GM23338 (cell line): ENCODE results near the gene CDKN1C. TPM values are rescaled to one million over a fixed set of nuclear protein-coding genes. Genes with fewer than 3 reads are reported as not detected.

Source experiments
- ATAC-seq: fragments of 200-7000 bp; cut with Tn5 transposase; 3 replicates; pipeline ENCODE4 v1.9.1; 2020
- DNase-seq: peaks from one replicate; pipeline ENCODE4 v3.0.0-alpha.2; 2015; ENCODE audit warnings: low spot score
- H2AFZ ChIP-seq: fragments of 200-600 bp; sonication (generic); 2 replicates; pipeline ENCODE4 v1.8.0; 2016; ENCODE audit warnings: antibody characterized with exemption, mild to moderate bottlenecking, moderate library complexity
- H3F3A ChIP-seq: fragments of 200-600 bp; sonication (generic); replicated peaks from 2 replicates; pipeline ENCODE4 v1.8.0; 2017; ENCODE audit warnings: antibody characterized with exemption, mixed run types, low read depth
- H3K27ac ChIP-seq: fragments of 200-600 bp; sonication (generic); 2 replicates; pipeline ENCODE4 v1.6.1; 2016; ENCODE audit warnings: low read depth
- H3K27me3 ChIP-seq: fragments of 200-600 bp; sonication (generic); 2 replicates; pipeline ENCODE4 v1.8.0; 2016; ENCODE audit warnings: mild to moderate bottlenecking, mixed run types, moderate library complexity; ENCODE audit not compliant: insufficient read depth
- H3K36me3 ChIP-seq: fragments of 200-600 bp; sonication (generic); 2 replicates; pipeline ENCODE4 v1.8.0; 2016; ENCODE audit warnings: mild to moderate bottlenecking; ENCODE audit not compliant: insufficient read depth
- H3K4me1 ChIP-seq: fragments of 200-600 bp; sonication (generic); 2 replicates; pipeline ENCODE4 v1.8.0; 2016; ENCODE audit warnings: mild to moderate bottlenecking, moderate library complexity; ENCODE audit not compliant: insufficient read depth
- H3K4me2 ChIP-seq: fragments of 200-600 bp; sonication (generic); 2 replicates; pipeline ENCODE4 v1.7.1; 2017; ENCODE audit warnings: mixed run types
- H3K4me3 ChIP-seq: fragments of 200-600 bp; sonication (generic); 2 replicates; pipeline ENCODE4 v1.6.1; 2016; ENCODE audit warnings: mixed run types
- H3K79me2 ChIP-seq: fragments of 200-600 bp; sonication (generic); replicated peaks from 2 replicates; pipeline ENCODE4 v1.8.0; 2017; ENCODE audit warnings: mild to moderate bottlenecking; ENCODE audit not compliant: insufficient read depth
- H3K9me2 ChIP-seq: fragments of 200-600 bp; sonication (generic); 2 replicates; pipeline ENCODE4 v1.8.0; 2017; ENCODE audit not compliant: insufficient read depth
- H4K20me1 ChIP-seq: fragments of 200-600 bp; sonication (generic); replicated peaks from 2 replicates; pipeline ENCODE4 v1.8.0; 2017; ENCODE audit warnings: mild to moderate bottlenecking; ENCODE audit not compliant: insufficient read depth
- H3K27ac Mint-ChIP-seq: 2 replicates; pipeline ENCODE4 v1.8.0; 2020; ENCODE audit warnings: inconsistent platforms, mild to moderate bottlenecking, moderate library complexity, mixed read lengths
- H3K27me3 Mint-ChIP-seq: 3 replicates; pipeline ENCODE4 v1.8.0; 2022; ENCODE audit warnings: low read depth, mild to moderate bottlenecking, moderate library complexity, mixed read lengths, inconsistent platforms; ENCODE audit not compliant: insufficient read depth, poor library complexity
- H3K36me3 Mint-ChIP-seq: 3 replicates; pipeline ENCODE4 v1.8.0; 2021; ENCODE audit warnings: low read depth, mild to moderate bottlenecking, inconsistent platforms, moderate library complexity, mixed read lengths
- H3K4me1 Mint-ChIP-seq: 3 replicates; pipeline ENCODE4 v1.8.0; 2020; ENCODE audit warnings: mild to moderate bottlenecking, inconsistent platforms, mixed read lengths
- H3K4me3 Mint-ChIP-seq: 3 replicates; pipeline ENCODE4 v1.8.0; 2021; ENCODE audit warnings: moderate library complexity, mild to moderate bottlenecking, inconsistent platforms, mixed read lengths
- H3K9me3 Mint-ChIP-seq: 3 replicates; pipeline ENCODE4 v1.8.0; 2020; ENCODE audit warnings: moderate library complexity, mild to moderate bottlenecking, inconsistent platforms, mixed read lengths
- CREB1 ChIP-seq: fragments of 250-450 bp; sonication (Bioruptor Pico); IDR thresholded peaks from 2 replicates; pipeline ENCODE4 v1.5.0; 2020; ENCODE audit warnings: low read depth, mild to moderate bottlenecking, moderate library complexity
- EZH2 ChIP-seq: fragments of 200-600 bp; sonication (generic); IDR thresholded peaks from one replicate; pipeline ENCODE4 v1.8.0; 2017; ENCODE audit warnings: antibody characterized with exemption, mild to moderate bottlenecking, low read depth; ENCODE audit not compliant: unreplicated experiment
- EZH2phosphoT487 ChIP-seq: fragments of 200-600 bp; sonication (generic); IDR thresholded peaks from one replicate; pipeline ENCODE4 v1.8.1; 2018; ENCODE audit warnings: antibody characterized with exemption; ENCODE audit not compliant: unreplicated experiment
- JUNB ChIP-seq: IDR thresholded peaks from one replicate; pipeline ENCODE4 v1.6.1; 2016; ENCODE audit warnings: antibody characterized with exemption; ENCODE audit not compliant: unreplicated experiment
- NANOG ChIP-seq: IDR thresholded peaks from 2 replicates; pipeline ENCODE4 v1.6.1; 2016; ENCODE audit warnings: antibody characterized with exemption, borderline replicate concordance
- POLR2AphosphoS5 ChIP-seq: IDR thresholded peaks from 2 replicates; pipeline ENCODE4 v1.6.1; 2016; ENCODE audit warnings: antibody characterized with exemption, low read depth
- STAT1 ChIP-seq: IDR thresholded peaks from one replicate; pipeline ENCODE4 v1.6.1; 2016; ENCODE audit warnings: antibody characterized with exemption; ENCODE audit not compliant: unreplicated experiment
- ZNF114 ChIP-seq: fragments of 250-450 bp; sonication (Bioruptor Pico); IDR thresholded peaks from 2 replicates; pipeline ENCODE4 v1.5.0; 2020; ENCODE audit warnings: mild to moderate bottlenecking, moderate library complexity
- ZNF331 ChIP-seq: fragments of 250-450 bp; sonication (Bioruptor Pico); IDR thresholded peaks from 2 replicates; pipeline ENCODE4 v1.5.0; 2020; ENCODE audit warnings: low read depth, mild to moderate bottlenecking, moderate library complexity
- polyA plus RNA-seq: library from polyadenylated mRNA; unstranded; fragments of >200 nt; fragmentation: Nextera tagmentation; extraction: Ambion mirVana; gene quantifications from 2 replicates; pipeline ENCODE4 v1.2.1, GENCODE V29; 2016
- total RNA-seq: library from RNA; depleted of rRNA; stranded (reverse); fragments of >200 nt; shearing (Covaris generic); gene quantifications from 2 replicates; pipeline ENCODE4 v1.2.3, GENCODE V29; 2014
- TF ChIP-seq, protein P1 (sequence below): fragments of 250-450 bp; sonication (Bioruptor Pico); IDR thresholded peaks from 2 replicates; pipeline ENCODE4 v1.5.0; 2020; ENCODE audit warnings: mild to moderate bottlenecking, moderate library complexity
- TF ChIP-seq, protein P2 (sequence below): IDR thresholded peaks from one replicate; pipeline ENCODE4 v1.6.1; 2018; ENCODE audit warnings: antibody characterized with exemption; ENCODE audit not compliant: unreplicated experiment
- TF ChIP-seq, protein P3 (sequence below), 2 experiments: fragments of 200-600 bp in 1 of 2; sonication (generic) in 1 of 2; conservative IDR thresholded peaks; 2 replicates each; pipeline versions ENCODE4 v1.5.1 to v1.6.1; 2016 to 2017; ENCODE audit warnings: antibody characterized with exemption in 2 of 2, low read depth in 2 of 2, mild to moderate bottlenecking in 2 of 2, moderate library complexity in 1 of 2
- TF ChIP-seq, protein P4 (sequence below): IDR thresholded peaks from 2 replicates; pipeline ENCODE4 v1.6.1; 2016; ENCODE audit warnings: antibody characterized with exemption

CDKN1C gene
- total and polyA plus RNA-seq, 2 experiments from 2014 or later = 19.3 to 23.5 TPM

DNA sequence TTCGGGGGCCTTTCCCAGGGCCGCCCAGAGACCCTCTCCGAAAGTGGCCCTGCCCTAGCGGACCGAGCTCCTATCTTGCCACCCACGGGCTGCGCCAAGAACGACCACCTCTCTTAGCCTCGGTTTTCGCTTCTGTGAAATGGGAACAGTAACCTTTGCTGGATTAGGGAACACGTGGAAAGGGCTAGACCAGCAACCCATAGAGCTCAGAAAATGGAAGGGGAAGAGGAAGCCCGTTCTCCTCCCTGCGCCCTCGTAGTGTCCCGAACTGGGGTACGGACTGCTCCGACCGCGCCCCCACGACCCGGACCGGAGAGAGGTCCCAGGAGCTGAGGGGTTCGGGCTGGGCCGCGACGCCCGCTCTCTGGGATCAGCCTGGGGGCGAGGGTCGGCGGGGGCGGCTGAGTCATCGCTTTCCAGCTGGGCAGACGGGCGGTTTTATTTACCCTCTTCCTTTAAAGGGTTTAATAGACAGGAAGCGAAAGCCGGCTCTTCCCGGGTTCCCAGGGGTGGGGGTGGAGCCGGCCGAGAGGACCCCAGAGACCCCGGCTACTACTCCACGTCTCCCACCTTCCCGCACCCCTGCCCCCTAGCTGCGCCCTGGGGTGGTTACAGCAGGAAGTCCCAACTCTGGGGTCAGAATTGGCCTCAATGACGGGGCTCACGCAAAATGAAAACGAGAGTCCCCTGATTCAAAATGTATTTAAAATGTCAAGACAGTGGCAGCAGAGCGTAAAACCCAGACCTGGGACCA is 44.6 kb upstream of the CDKN1C start:
- H4K20me1 ChIP-seq = 0 out of 2 replicates have a peak, but pooled peaks cover 4% of the 10 kb centered on the region
- H3K27me3 Mint-ChIP-seq = peaks cover 50% of the 10 kb centered on the region

More for the DNA sequence above, 44.6 kb upstream of the CDKN1C start:
- TF ChIP-seq, protein P1, sequence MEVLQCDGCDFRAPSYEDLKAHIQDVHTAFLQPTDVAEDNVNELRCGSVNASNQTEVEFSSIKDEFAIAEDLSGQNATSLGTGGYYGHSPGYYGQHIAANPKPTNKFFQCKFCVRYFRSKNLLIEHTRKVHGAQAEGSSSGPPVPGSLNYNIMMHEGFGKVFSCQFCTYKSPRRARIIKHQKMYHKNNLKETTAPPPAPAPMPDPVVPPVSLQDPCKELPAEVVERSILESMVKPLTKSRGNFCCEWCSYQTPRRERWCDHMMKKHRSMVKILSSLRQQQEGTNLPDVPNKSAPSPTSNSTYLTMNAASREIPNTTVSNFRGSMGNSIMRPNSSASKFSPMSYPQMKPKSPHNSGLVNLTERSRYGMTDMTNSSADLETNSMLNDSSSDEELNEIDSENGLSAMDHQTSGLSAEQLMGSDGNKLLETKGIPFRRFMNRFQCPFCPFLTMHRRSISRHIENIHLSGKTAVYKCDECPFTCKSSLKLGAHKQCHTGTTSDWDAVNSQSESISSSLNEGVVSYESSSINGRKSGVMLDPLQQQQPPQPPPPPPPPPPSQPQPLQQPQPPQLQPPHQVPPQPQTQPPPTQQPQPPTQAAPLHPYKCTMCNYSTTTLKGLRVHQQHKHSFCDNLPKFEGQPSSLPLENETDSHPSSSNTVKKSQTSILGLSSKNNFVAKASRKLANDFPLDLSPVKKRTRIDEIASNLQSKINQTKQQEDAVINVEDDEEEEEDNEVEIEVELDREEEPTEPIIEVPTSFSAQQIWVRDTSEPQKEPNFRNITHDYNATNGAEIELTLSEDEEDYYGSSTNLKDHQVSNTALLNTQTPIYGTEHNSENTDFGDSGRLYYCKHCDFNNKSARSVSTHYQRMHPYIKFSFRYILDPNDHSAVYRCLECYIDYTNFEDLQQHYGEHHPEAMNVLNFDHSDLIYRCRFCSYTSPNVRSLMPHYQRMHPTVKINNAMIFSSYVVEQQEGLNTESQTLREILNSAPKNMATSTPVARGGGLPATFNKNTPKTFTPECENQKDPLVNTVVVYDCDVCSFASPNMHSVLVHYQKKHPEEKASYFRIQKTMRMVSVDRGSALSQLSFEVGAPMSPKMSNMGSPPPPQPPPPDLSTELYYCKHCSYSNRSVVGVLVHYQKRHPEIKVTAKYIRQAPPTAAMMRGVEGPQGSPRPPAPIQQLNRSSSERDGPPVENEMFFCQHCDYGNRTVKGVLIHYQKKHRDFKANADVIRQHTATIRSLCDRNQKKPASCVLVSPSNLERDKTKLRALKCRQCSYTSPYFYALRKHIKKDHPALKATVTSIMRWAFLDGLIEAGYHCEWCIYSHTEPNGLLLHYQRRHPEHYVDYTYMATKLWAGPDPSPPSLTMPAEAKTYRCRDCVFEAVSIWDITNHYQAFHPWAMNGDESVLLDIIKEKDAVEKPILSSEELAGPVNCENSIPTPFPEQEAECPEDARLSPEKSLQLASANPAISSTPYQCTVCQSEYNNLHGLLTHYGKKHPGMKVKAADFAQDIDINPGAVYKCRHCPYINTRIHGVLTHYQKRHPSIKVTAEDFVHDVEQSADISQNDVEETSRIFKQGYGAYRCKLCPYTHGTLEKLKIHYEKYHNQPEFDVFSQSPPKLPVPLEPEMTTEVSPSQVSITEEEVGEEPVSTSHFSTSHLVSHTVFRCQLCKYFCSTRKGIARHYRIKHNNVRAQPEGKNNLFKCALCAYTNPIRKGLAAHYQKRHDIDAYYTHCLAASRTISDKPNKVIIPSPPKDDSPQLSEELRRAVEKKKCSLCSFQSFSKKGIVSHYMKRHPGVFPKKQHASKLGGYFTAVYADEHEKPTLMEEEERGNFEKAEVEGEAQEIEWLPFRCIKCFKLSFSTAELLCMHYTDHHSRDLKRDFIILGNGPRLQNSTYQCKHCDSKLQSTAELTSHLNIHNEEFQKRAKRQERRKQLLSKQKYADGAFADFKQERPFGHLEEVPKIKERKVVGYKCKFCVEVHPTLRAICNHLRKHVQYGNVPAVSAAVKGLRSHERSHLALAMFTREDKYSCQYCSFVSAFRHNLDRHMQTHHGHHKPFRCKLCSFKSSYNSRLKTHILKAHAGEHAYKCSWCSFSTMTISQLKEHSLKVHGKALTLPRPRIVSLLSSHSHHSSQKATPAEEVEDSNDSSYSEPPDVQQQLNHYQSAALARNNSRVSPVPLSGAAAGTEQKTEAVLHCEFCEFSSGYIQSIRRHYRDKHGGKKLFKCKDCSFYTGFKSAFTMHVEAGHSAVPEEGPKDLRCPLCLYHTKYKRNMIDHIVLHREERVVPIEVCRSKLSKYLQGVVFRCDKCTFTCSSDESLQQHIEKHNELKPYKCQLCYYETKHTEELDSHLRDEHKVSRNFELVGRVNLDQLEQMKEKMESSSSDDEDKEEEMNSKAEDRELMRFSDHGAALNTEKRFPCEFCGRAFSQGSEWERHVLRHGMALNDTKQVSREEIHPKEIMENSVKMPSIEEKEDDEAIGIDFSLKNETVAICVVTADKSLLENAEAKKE (CRISPR knock-in tag) = no peak
- TF ChIP-seq, protein P2, sequence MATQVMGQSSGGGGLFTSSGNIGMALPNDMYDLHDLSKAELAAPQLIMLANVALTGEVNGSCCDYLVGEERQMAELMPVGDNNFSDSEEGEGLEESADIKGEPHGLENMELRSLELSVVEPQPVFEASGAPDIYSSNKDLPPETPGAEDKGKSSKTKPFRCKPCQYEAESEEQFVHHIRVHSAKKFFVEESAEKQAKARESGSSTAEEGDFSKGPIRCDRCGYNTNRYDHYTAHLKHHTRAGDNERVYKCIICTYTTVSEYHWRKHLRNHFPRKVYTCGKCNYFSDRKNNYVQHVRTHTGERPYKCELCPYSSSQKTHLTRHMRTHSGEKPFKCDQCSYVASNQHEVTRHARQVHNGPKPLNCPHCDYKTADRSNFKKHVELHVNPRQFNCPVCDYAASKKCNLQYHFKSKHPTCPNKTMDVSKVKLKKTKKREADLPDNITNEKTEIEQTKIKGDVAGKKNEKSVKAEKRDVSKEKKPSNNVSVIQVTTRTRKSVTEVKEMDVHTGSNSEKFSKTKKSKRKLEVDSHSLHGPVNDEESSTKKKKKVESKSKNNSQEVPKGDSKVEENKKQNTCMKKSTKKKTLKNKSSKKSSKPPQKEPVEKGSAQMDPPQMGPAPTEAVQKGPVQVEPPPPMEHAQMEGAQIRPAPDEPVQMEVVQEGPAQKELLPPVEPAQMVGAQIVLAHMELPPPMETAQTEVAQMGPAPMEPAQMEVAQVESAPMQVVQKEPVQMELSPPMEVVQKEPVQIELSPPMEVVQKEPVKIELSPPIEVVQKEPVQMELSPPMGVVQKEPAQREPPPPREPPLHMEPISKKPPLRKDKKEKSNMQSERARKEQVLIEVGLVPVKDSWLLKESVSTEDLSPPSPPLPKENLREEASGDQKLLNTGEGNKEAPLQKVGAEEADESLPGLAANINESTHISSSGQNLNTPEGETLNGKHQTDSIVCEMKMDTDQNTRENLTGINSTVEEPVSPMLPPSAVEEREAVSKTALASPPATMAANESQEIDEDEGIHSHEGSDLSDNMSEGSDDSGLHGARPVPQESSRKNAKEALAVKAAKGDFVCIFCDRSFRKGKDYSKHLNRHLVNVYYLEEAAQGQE = no peak
- TF ChIP-seq STAT1 (no peak), ZNF331 (no peak), NANOG (no peak), CREB1 (CRISPR knock-in tag) (peak; percentile 24; the same call in 1 of the 2 replicates), ZNF114 (CRISPR knock-in tag) (no peak), POLR2AphosphoS5 (no peak), EZH2phosphoT487 (no peak), EZH2 (peak; percentile 25), JUNB (no peak)
- TF ChIP-seq, protein P3, sequence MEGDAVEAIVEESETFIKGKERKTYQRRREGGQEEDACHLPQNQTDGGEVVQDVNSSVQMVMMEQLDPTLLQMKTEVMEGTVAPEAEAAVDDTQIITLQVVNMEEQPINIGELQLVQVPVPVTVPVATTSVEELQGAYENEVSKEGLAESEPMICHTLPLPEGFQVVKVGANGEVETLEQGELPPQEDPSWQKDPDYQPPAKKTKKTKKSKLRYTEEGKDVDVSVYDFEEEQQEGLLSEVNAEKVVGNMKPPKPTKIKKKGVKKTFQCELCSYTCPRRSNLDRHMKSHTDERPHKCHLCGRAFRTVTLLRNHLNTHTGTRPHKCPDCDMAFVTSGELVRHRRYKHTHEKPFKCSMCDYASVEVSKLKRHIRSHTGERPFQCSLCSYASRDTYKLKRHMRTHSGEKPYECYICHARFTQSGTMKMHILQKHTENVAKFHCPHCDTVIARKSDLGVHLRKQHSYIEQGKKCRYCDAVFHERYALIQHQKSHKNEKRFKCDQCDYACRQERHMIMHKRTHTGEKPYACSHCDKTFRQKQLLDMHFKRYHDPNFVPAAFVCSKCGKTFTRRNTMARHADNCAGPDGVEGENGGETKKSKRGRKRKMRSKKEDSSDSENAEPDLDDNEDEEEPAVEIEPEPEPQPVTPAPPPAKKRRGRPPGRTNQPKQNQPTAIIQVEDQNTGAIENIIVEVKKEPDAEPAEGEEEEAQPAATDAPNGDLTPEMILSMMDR (conservative IDR thresholded peaks at IDR 0.05; ENCODE audit: low read depth in 2 of 2) = peak in 1 of 2 experiments; percentile 36; a peak in 1 of 4 replicates
- TF ChIP-seq, protein P4, sequence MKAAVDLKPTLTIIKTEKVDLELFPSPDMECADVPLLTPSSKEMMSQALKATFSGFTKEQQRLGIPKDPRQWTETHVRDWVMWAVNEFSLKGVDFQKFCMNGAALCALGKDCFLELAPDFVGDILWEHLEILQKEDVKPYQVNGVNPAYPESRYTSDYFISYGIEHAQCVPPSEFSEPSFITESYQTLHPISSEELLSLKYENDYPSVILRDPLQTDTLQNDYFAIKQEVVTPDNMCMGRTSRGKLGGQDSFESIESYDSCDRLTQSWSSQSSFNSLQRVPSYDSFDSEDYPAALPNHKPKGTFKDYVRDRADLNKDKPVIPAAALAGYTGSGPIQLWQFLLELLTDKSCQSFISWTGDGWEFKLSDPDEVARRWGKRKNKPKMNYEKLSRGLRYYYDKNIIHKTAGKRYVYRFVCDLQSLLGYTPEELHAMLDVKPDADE = no peak
- peak; percentile 11 for ATAC-seq
- Histone ChIP-seq H3K4me2 (peak overlapping the region; percentile 98), H3K4me1 (peaks cover 10% of the 10 kb centered on the region; the same call in 1 of the 2 replicates), H3K79me2 (no peaks in the 10 kb centered on the region), H3K4me3 (peak overlapping the region; percentile 67), H3K27me3 (peaks cover 41% of the 10 kb centered on the region), H3K27ac (0 out of 2 replicates have a peak overlapping the region, but pooled peaks have one; percentile 55), H2AFZ (peak overlapping the region; percentile 91), H3K36me3 (no peaks in the 10 kb centered on the region), H3F3A (peaks cover 6% of the 10 kb centered on the region; the same call in 1 of the 2 replicates), H3K9me2 (no peaks in the 10 kb centered on the region)
- H3K36me3 Mint-ChIP-seq = no peaks in the 10 kb centered on the region; the same call in 1 of the 3 replicates
- peak overlapping the region; percentile 70 for H3K4me3 Mint-ChIP-seq
- peak; percentile 69 for DNase-seq
- peaks cover 13% of the 10 kb centered on the region; the same call in 1 of the 3 replicates for H3K4me1 Mint-ChIP-seq
- peaks cover 7% of the 10 kb centered on the region; the same call in 2 of the 3 replicates for H3K9me3 Mint-ChIP-seq
- no peak overlapping the region for H3K27ac Mint-ChIP-seq
